Testis (tissue), 3 donors: Measurements from ENCODE around the gene PCGF5. TPM values are rescaled to one million over a fixed set of nuclear protein-coding genes. Genes with fewer than 3 reads are reported as not detected.

Source experiments
- DNase-seq: peaks from one replicate; pipeline ENCODE4 v3.0.0-alpha.2; 2019
- H3K27ac ChIP-seq, 2 donors: fragments of 200-600 bp; sonication (generic); one replicate each; pipeline ENCODE4 v1.5.1; 2019
- H3K27me3 ChIP-seq: fragments of 200-600 bp; sonication (generic); one replicate; pipeline ENCODE4 v1.5.1; 2019
- H3K36me3 ChIP-seq: fragments of 200-600 bp; sonication (generic); one replicate; pipeline ENCODE4 v1.5.1; 2017; ENCODE audit warnings: low read depth; ENCODE audit errors: missing control alignments
- H3K4me1 ChIP-seq: fragments of 200-600 bp; sonication (generic); one replicate; pipeline ENCODE4 v1.5.1; 2019
- H3K4me3 ChIP-seq, 2 donors: fragments of 200-600 bp; sonication (generic); one replicate each; pipeline ENCODE4 v1.5.1; 2017 to 2019
- H3K9me3 ChIP-seq: fragments of 200-600 bp; sonication (generic); one replicate; pipeline ENCODE4 v1.5.1; 2017
- CTCF ChIP-seq, 3 experiments: fragments of 450-650 bp in 2 of 3; fragments of 200-600 bp in 1 of 3; sonication (generic) in 1 of 3; IDR thresholded peaks; one replicate each; pipeline ENCODE4 v1.5.1; 2016 to 2019; ENCODE audit warnings: antibody characterized with exemption in 3 of 3, mild to moderate bottlenecking in 2 of 3, moderate library complexity in 1 of 3
- POLR2A ChIP-seq: fragments of 450-650 bp; IDR thresholded peaks from one replicate; pipeline ENCODE4 v1.6.1; 2017; ENCODE audit warnings: antibody characterized with exemption, mild to moderate bottlenecking, moderate library complexity
- WGBS, 2 donors: methylation state at CpG; one replicate each; pipeline ENCODE4 v1.1.5; 2018; 5-methylcytosine and 5-hydroxymethylcytosine counted together
- intact Hi-C: fragments of 100-400 bp; cut with DNase I; formaldehyde crosslinking; loops from one replicate; pipeline ENCODE4 v1.15.1; 2023; ENCODE audit warnings: low total_unique reads
- polyA plus RNA-seq: library from polyadenylated mRNA; stranded (reverse); fragments of 350-450 nt; fragmentation: Illumina TruSeq; extraction: RNeasy Lipid Tissue Mini Kit (QIAGEN cat#74804); gene quantifications from one replicate; pipeline ENCODE4 v1.2.3, GENCODE V29; 2014; ENCODE audit warnings: low read depth, low replicate concordance; ENCODE audit not compliant: insufficient read depth
- total RNA-seq, 2 donors: library from RNA; depleted of rRNA; stranded (reverse); fragments of >200 nt; gene quantifications; one replicate each; pipeline ENCODE4 v1.2.3, GENCODE V29; 2016

PCGF5 gene
- total and polyA plus RNA-seq, 3 donors from 2014 or later = 36.8 to 68.9 (median 50.2) TPM

- WGBS, 2 donors = 81 to 86% methylated on average over 1 of the region's 1 CpG
- DNase-seq = no peak
- intact Hi-C loops = no loop called here
These were observed 7.1 kb downstream of the PCGF5 start for GRCh38 chr10:91227576-91227975.

DNA sequence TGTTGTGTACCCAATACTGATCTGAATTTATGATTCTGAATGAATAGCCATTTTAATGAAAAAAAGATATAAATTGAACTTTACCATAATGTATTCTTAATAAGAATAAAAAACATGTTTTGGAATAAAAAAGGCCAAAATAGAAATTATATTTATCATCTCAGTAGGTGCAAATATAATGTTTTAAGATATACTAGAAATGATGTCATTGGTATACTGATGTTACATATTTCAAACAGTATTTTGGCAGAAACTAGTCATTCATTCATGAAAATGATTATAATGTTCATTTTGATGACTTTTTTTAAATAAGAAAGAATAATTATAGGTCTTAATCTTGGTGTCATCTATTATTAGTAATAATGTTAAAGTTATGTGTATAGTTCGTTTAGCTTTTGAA lies 9.2 kb downstream of the PCGF5 start:
- no peaks in the 10 kb centered on the region for H3K27me3 ChIP-seq
- no peak overlapping the region for H3K27ac ChIP-seq
- no peaks in the 10 kb centered on the region for H3K4me1 ChIP-seq
- H3K36me3 ChIP-seq = no peaks in the 10 kb centered on the region
- no peak for DNase-seq
- intact Hi-C loops = no loop called here
- H3K4me3 ChIP-seq = no peak overlapping the region
- WGBS, 2 donors = 0 to 37% methylated on average over 1 of the region's 1 CpG
- no peaks in the 10 kb centered on the region for H3K9me3 ChIP-seq
- TF ChIP-seq POLR2A = no peak
- no peak for TF ChIP-seq CTCF (IDR thresholded peaks at IDR 0.05)

More at GRCh38 chr10:91227576-91227975, 7.1 kb downstream of the PCGF5 start:
- Histone ChIP-seq H3K4me1 (no peaks in the 10 kb centered on the region), H3K4me3 (no peak overlapping the region), H3K27ac (no peak overlapping the region), H3K27me3 (no peaks in the 10 kb centered on the region), H3K9me3 (no peaks in the 10 kb centered on the region), H3K36me3 (no peaks in the 10 kb centered on the region)
- no peak for TF ChIP-seq CTCF (IDR thresholded peaks at IDR 0.05)
- TF ChIP-seq POLR2A = no peak

DNA sequence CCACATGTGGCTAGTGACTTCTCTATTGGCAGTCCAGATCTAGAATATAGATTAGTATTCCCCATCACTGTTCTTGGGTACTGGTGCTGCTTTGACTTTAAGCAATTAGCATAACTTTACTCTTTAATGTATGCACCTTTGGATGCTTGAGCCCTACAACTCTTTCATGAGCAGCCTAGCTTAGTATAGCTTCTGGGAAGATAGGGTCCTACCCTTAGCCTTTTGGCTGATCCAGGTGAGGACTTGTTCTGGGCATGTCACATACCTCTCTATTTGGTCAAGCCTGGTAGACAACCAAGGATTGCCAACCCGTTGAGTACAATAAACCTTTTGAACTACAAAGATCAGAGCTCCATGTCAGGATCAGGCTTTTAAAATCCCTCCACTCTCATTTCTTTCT lies 17.7 kb downstream of the PCGF5 start:
- no peaks in the 10 kb centered on the region for H3K27me3 ChIP-seq
- H3K27ac ChIP-seq = no peak overlapping the region
- H3K4me3 ChIP-seq = no peak overlapping the region
- intact Hi-C loops = no loop called here
- TF ChIP-seq CTCF (IDR thresholded peaks at IDR 0.05) (no peak), POLR2A (no peak)
- H3K4me1 ChIP-seq = no peaks in the 10 kb centered on the region
- no peaks in the 10 kb centered on the region for H3K9me3 ChIP-seq
- H3K36me3 ChIP-seq = no peaks in the 10 kb centered on the region
- WGBS, 2 donors = 72 to 75% methylated on average over 1 of the region's 1 CpG
- DNase-seq = no peak

DNA sequence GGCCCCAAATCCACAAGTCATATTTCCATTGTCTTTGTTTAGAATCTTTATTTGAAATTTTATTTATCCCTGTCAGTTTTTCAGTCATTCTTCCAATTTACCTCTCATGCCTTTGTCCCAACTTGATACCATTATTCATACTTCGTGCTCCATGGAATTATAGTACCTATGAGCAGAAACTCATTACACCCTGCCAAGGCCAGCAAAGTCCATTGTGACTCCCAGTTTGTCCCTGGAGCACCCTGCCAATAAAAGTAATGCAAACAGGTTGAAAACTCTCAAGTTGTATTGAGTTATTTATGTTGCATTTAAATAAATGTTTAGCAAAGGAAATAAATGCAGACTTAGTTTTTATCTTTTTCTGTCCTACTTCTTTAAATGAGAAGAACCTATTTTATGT lies 19.3 kb downstream of the PCGF5 start:
- H3K36me3 ChIP-seq = no peaks in the 10 kb centered on the region
- H3K27me3 ChIP-seq = no peaks in the 10 kb centered on the region
- H3K27ac ChIP-seq = no peak overlapping the region
- no peak for TF ChIP-seq CTCF (IDR thresholded peaks at IDR 0.05)
- H3K4me1 ChIP-seq = no peaks in the 10 kb centered on the region
- DNase-seq = no peak
- intact Hi-C loops = no loop called here
- H3K4me3 ChIP-seq = no peak overlapping the region
- H3K9me3 ChIP-seq = no peaks in the 10 kb centered on the region
- 95 to 100% methylated on average over 1 of the region's 1 CpG for WGBS, 2 donors

DNA sequence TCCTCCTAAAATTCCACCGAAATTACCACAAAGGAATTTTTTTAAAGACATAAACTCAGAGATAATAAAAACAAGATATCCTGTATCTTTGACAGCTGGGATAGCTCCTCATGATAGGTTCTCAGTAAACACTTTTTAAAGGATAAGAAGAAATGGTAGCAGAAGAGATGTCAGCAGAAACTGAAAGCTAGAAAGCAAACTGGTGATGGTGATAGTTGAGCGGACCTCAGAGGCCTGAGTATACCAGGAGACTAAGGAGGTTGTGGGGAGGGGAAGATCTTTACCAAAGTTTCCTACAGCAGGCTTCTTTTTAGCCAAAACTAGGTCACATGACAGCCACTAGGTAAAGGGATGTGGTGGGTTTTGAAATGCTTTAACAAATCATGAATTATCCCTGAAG lies 22.5 kb downstream of the PCGF5 start:
- TF ChIP-seq POLR2A = no peak
- TF ChIP-seq CTCF (IDR thresholded peaks at IDR 0.05) = no peak
- intact Hi-C loops = no loop called here
- H3K4me1 ChIP-seq = no peaks in the 10 kb centered on the region
- no peaks in the 10 kb centered on the region for H3K27me3 ChIP-seq
- no peaks in the 10 kb centered on the region for H3K36me3 ChIP-seq
- WGBS, 2 donors = 85 to 89% methylated on average over 2 of the region's 2 CpGs
- H3K27ac ChIP-seq = no peak overlapping the region
- H3K4me3 ChIP-seq = no peak overlapping the region
- H3K9me3 ChIP-seq = no peaks in the 10 kb centered on the region
- no peak for DNase-seq
